ENCODE results near the gene DOK7. TPM values are rescaled to one million over a fixed set of nuclear protein-coding genes. Genes with fewer than 3 reads are reported as not detected.
A peak's percentile ranks its signal among the peaks of the same experiment; 100 is the strongest.

Gene DOK7
- total and polyA plus RNA-seq, 2 experiments from 2014 or later, result 0.23 to 1.8 TPM

GRCh38 chr4:3434881-3435685 lies 28.0 kb upstream of the DOK7 start:
- TF ChIP-seq, protein P1, sequence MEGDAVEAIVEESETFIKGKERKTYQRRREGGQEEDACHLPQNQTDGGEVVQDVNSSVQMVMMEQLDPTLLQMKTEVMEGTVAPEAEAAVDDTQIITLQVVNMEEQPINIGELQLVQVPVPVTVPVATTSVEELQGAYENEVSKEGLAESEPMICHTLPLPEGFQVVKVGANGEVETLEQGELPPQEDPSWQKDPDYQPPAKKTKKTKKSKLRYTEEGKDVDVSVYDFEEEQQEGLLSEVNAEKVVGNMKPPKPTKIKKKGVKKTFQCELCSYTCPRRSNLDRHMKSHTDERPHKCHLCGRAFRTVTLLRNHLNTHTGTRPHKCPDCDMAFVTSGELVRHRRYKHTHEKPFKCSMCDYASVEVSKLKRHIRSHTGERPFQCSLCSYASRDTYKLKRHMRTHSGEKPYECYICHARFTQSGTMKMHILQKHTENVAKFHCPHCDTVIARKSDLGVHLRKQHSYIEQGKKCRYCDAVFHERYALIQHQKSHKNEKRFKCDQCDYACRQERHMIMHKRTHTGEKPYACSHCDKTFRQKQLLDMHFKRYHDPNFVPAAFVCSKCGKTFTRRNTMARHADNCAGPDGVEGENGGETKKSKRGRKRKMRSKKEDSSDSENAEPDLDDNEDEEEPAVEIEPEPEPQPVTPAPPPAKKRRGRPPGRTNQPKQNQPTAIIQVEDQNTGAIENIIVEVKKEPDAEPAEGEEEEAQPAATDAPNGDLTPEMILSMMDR (IDR thresholded peaks at IDR 0.05; ENCODE audit: poor library complexity), result peak; percentile 11
- no peak for TF ChIP-seq EZH2phosphoT487 (IDR thresholded peaks at IDR 0.05; ENCODE audit: low read depth, severe bottlenecking, unreplicated experiment)
- Histone ChIP-seq H3K4me2 (no peak overlapping the region), H3K79me2 (no peaks in the 10 kb centered on the region), H4K20me1 (ENCODE audit: insufficient read depth, poor library complexity, severe bottlenecking) (no peaks in the 10 kb centered on the region), H3K9me3 (ENCODE audit: low read depth) (no peaks in the 10 kb centered on the region), H3K27me3 (no peaks in the 10 kb centered on the region), H2AFZ (no peak overlapping the region), H3K27ac (no peak overlapping the region), H3K4me3 (no peak overlapping the region), H3K36me3 (replicated peaks; ENCODE audit: insufficient read depth, low read depth) (no peaks in the 10 kb centered on the region), H3K9me2 (replicated peaks; ENCODE audit: insufficient read depth) (no peaks in the 10 kb centered on the region), H3K4me1 (ENCODE audit: insufficient read depth) (no peaks in the 10 kb centered on the region)
- no peak for DNase-seq (ENCODE audit: low spot score)
- 75% methylated on average over 16 of the region's 16 CpGs for WGBS (ENCODE audit: low lambda C conversion rate, missing lambda C conversion rate)

DNA sequence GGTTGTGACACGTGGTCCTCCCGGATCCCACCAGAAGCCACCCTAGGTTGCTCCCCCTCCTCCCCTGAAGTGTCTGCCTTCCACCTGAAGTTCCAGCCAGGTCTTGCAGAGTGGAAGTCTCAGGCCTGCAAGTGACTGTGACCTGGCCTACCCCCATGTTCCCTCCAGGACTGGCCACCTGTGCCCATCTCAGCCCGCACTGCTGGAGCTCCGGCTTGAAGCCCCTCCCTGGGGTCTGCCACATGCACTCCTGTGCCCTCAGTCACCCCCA lies 27.5 kb upstream of the DOK7 start:
- Histone ChIP-seq H3K9me2 (replicated peaks; ENCODE audit: insufficient read depth) (no peaks in the 10 kb centered on the region), H3K27ac (no peak overlapping the region), H4K20me1 (ENCODE audit: insufficient read depth, poor library complexity, severe bottlenecking) (no peaks in the 10 kb centered on the region), H3K9me3 (ENCODE audit: low read depth) (no peaks in the 10 kb centered on the region), H3K4me1 (ENCODE audit: insufficient read depth) (no peaks in the 10 kb centered on the region), H3K4me3 (no peak overlapping the region), H3K79me2 (no peaks in the 10 kb centered on the region), H3K27me3 (no peaks in the 10 kb centered on the region), H3K4me2 (no peak overlapping the region), H3K36me3 (replicated peaks; ENCODE audit: insufficient read depth, low read depth) (no peaks in the 10 kb centered on the region), H2AFZ (no peak overlapping the region)
- TF ChIP-seq EZH2 (IDR thresholded peaks at IDR 0.05; ENCODE audit: borderline replicate concordance), result no peak
- TF ChIP-seq, protein P1 (IDR thresholded peaks at IDR 0.05; ENCODE audit: poor library complexity), result no peak
- WGBS (ENCODE audit: low lambda C conversion rate, missing lambda C conversion rate), result 93% methylated on average over 4 of the region's 4 CpGs
- DNase-seq (ENCODE audit: low spot score), result no peak

- H3K27me3 ChIP-seq, result no peaks in the 10 kb centered on the region
- no peaks in the 10 kb centered on the region for H3K4me1 ChIP-seq (ENCODE audit: insufficient read depth)
- no peaks in the 10 kb centered on the region for H3K79me2 ChIP-seq
- no peak for DNase-seq (ENCODE audit: low spot score)
- H3K4me3 ChIP-seq, result no peak overlapping the region
- no peak overlapping the region for H2AFZ ChIP-seq
- WGBS (ENCODE audit: low lambda C conversion rate, missing lambda C conversion rate), result 93% methylated on average over 21 of the region's 22 CpGs
- H3K9me2 ChIP-seq (replicated peaks; ENCODE audit: insufficient read depth), result no peaks in the 10 kb centered on the region
- H3K36me3 ChIP-seq (replicated peaks; ENCODE audit: insufficient read depth, low read depth), result no peaks in the 10 kb centered on the region
- H3K27ac ChIP-seq, result no peak overlapping the region
- no peaks in the 10 kb centered on the region for H3K9me3 ChIP-seq (ENCODE audit: low read depth)
- TF ChIP-seq, protein P1 (IDR thresholded peaks at IDR 0.05; ENCODE audit: poor library complexity), result no peak
- no peak for TF ChIP-seq EZH2phosphoT487 (IDR thresholded peaks at IDR 0.05; ENCODE audit: low read depth, severe bottlenecking, unreplicated experiment)
- no peak for TF ChIP-seq EZH2 (IDR thresholded peaks at IDR 0.05; ENCODE audit: borderline replicate concordance)
- H4K20me1 ChIP-seq (ENCODE audit: insufficient read depth, poor library complexity, severe bottlenecking), result no peaks in the 10 kb centered on the region
- H3K4me2 ChIP-seq, result no peak overlapping the region
Observed at GRCh38 chr4:3436048-3436797, 26.9 kb upstream of the DOK7 start.

Measured in hepatocyte (in vitro differentiated cells).